ENCODE measurements around the gene AKAP11.

GRCh38 chr13:42370229-42370628 is 98.3 kb downstream of the AKAP11 start:
- TF ChIP-seq CTCF (conservative IDR thresholded peaks at IDR 0.05; ENCODE audit: low read depth, low read length) = no peak
- TF ChIP-seq EZH2 (IDR thresholded peaks at IDR 0.05; ENCODE audit: low read length, unreplicated experiment) = no peak
- TF ChIP-seq EZH2phosphoT487 (IDR thresholded peaks at IDR 0.05; ENCODE audit: borderline replicate concordance, low read length) = no peak
